HCT116 (cell line): ENCODE data around the gene TMEM11. TPM values are rescaled to one million over a fixed set of nuclear protein-coding genes. Genes with fewer than 3 reads are reported as not detected.

Source experiments
- ATAC-seq: fragments of 200-7000 bp; cut with Tn5 transposase; 2 replicates; pipeline ENCODE4 v1.9.1; 2020; ENCODE audit warnings: mild to moderate bottlenecking, moderate library complexity
- BruUV-seq: library from RNA; stranded (reverse); fragments of 400-500 nt; replicated peaks from 2 replicates; lab custom pipeline; 2021; lab: Mats Ljungman, UMichigan
- CTCF ChIA-PET: fragments of 300-600 bp; sonication (Branson Sonifier 250); formaldehyde crosslinking; loops from one replicate; lab custom pipeline; 2021; ENCODE audit warnings: antibody characterized with exemption; lab: Charles Lee
- POLR2A ChIA-PET: fragments of 300-600, 350-600 bp; sonication (Branson Sonifier 250); formaldehyde crosslinking; loops from one replicate; lab custom pipeline; 2021; ENCODE audit warnings: antibody characterized with exemption; lab: Charles Lee
- RAD21 ChIA-PET, 2 experiments: fragments of 300-600 bp; sonication (Branson Sonifier 250); formaldehyde crosslinking; loops; one replicate each; lab custom pipeline; 2023; ENCODE audit warnings: low total read pairs in 2 of 2; ENCODE audit not compliant: uncharacterized antibody in 2 of 2, unreplicated experiment in 2 of 2, low non-redundant PET in 1 of 2; lab: Charles Lee
- DNase-seq: peaks from one replicate; pipeline ENCODE4 v3.0.0-alpha.2; 2010; ENCODE audit warnings: low read depth, low spot score
- H2AFZ ChIP-seq: fragments of 200-600 bp; shearing (Covaris generic), sonication (generic); 2 replicates; pipeline ENCODE4 v1.6.1; 2017; ENCODE audit warnings: low read depth, mixed run types, mixed read lengths, antibody characterized with exemption, low read length; ENCODE audit not compliant: poor library complexity, severe bottlenecking
- H3K27ac ChIP-seq: 2 replicates; pipeline ENCODE4 v1.5.1; 2012; ENCODE audit warnings: low read depth, low read length
- H3K27me3 ChIP-seq: fragments of 200-600 bp; sonication (generic); 2 replicates; pipeline ENCODE4 v1.6.1; 2016; ENCODE audit warnings: mixed run types, low read length, mixed read lengths; ENCODE audit not compliant: insufficient read depth
- H3K36me3 ChIP-seq, 2 experiments: fragments of 200-500 bp in 1 of 2; fragments of 200-600 bp in 1 of 2; sonication (Bioruptor generic) in 1 of 2; sonication (generic) in 1 of 2; 2 replicates each; pipeline versions ENCODE4 v1.5.1 to v1.6.1; 2014 to 2016; ENCODE audit warnings: low read length in 2 of 2, inconsistent platforms in 1 of 2, mixed read lengths in 1 of 2, mixed run types in 1 of 2; ENCODE audit not compliant: insufficient read depth in 2 of 2, control insufficient read depth in 1 of 2
- H3K4me1 ChIP-seq, 2 experiments: fragments of 200-600 bp in 1 of 2; sonication (generic) in 1 of 2; 2 replicates each; pipeline versions ENCODE4 v1.5.1 to v1.6.1; 2012 to 2017; ENCODE audit warnings: low read length in 2 of 2, inconsistent platforms in 1 of 2, mild to moderate bottlenecking in 1 of 2, mixed read lengths in 1 of 2, mixed run types in 1 of 2, moderate library complexity in 1 of 2; ENCODE audit not compliant: insufficient read depth in 2 of 2, control insufficient read depth in 1 of 2
- H3K4me2 ChIP-seq: fragments of 200-600 bp; sonication (generic); 2 replicates; pipeline ENCODE4 v1.6.1; 2017; ENCODE audit warnings: mixed run types, low read length, mixed read lengths
- H3K4me3 ChIP-seq, 2 experiments: fragments of 200-600 bp in 1 of 2; sonication (generic) in 1 of 2; replicated peaks in 1 of 2; 2 replicates each; pipeline ENCODE4 v1.5.1; 2011 to 2016; ENCODE audit warnings: low read length in 2 of 2, control low read depth in 1 of 2, low read depth in 1 of 2, mild to moderate bottlenecking in 1 of 2, mixed read lengths in 1 of 2, mixed run types in 1 of 2
- H3K79me2 ChIP-seq: fragments of 200-600 bp; sonication (generic); 2 replicates; pipeline ENCODE4 v1.6.1; 2017; ENCODE audit warnings: mild to moderate bottlenecking, mixed run types, low read length, moderate library complexity, mixed read lengths; ENCODE audit not compliant: insufficient read depth
- H3K9ac ChIP-seq: fragments of 200-600 bp; sonication (generic); 2 replicates; pipeline ENCODE4 v1.6.1; 2016; ENCODE audit warnings: low read length, mixed read lengths
- H3K9me2 ChIP-seq: fragments of 200-600 bp; sonication (generic), shearing (Covaris generic); 2 replicates; pipeline ENCODE4 v1.6.1; 2017; ENCODE audit warnings: mixed run types, mild to moderate bottlenecking, moderate library complexity; ENCODE audit not compliant: insufficient read depth
- H3K9me3 ChIP-seq, 2 experiments: fragments of 200-500 bp in 1 of 2; fragments of 200-600 bp in 1 of 2; sonication (Bioruptor generic) in 1 of 2; sonication (generic) in 1 of 2; 2 replicates each; pipeline ENCODE4 v1.6.1; 2014 to 2017; ENCODE audit warnings: low read length in 2 of 2, mixed read lengths in 2 of 2, inconsistent platforms in 1 of 2, low read depth in 1 of 2, mild to moderate bottlenecking in 1 of 2, mixed run types in 1 of 2, moderate library complexity in 1 of 2; ENCODE audit not compliant: control insufficient read depth in 1 of 2, insufficient read depth in 1 of 2
- H4K20me1 ChIP-seq: fragments of 200-600 bp; sonication (generic), shearing (Covaris generic); 2 replicates; pipeline ENCODE4 v1.6.1; 2017; ENCODE audit warnings: mixed run types, mild to moderate bottlenecking, moderate library complexity; ENCODE audit not compliant: insufficient read depth
- CEBPB ChIP-seq: IDR thresholded peaks from 2 replicates; pipeline ENCODE4 v1.6.1; 2012; ENCODE audit warnings: low read depth
- EGR1 ChIP-seq: IDR thresholded peaks from 2 replicates; pipeline ENCODE4 v1.6.1; 2012; ENCODE audit warnings: low read depth
- ELF1 ChIP-seq: IDR thresholded peaks from 2 replicates; pipeline ENCODE4 v1.6.1; 2012; ENCODE audit warnings: low read depth, borderline replicate concordance
- EZH2 ChIP-seq: fragments of 200-600 bp; sonication (generic); IDR thresholded peaks from 2 replicates; pipeline ENCODE4 v1.6.1; 2017; ENCODE audit warnings: antibody characterized with exemption, mixed run types
- EZH2phosphoT487 ChIP-seq: fragments of 200-600 bp; IDR thresholded peaks from 2 replicates; pipeline ENCODE4 v1.6.1; 2018; ENCODE audit warnings: antibody characterized with exemption, borderline replicate concordance
- POLR2A ChIP-seq: IDR thresholded peaks from 2 replicates; pipeline ENCODE4 v1.7.0; 2011; ENCODE audit warnings: borderline replicate concordance; ENCODE audit not compliant: insufficient read depth, insufficient read length; ENCODE audit errors: extremely low read depth
- POLR2AphosphoS5 ChIP-seq: IDR thresholded peaks from 2 replicates; pipeline ENCODE4 v1.6.1; 2011; ENCODE audit warnings: mild to moderate bottlenecking, low read depth, low read length, moderate library complexity
- SIN3A ChIP-seq: IDR thresholded peaks from 2 replicates; pipeline ENCODE4 v1.6.1; 2012; ENCODE audit warnings: low read depth
- SRF ChIP-seq: IDR thresholded peaks from 2 replicates; pipeline ENCODE4 v1.6.1; 2012; ENCODE audit warnings: low read depth
- intact Hi-C: fragments of 100-400 bp; cut with micrococcal nuclease; formaldehyde crosslinking; loops from 2 replicates; pipeline ENCODE4 v1.10.0; 2022
- total RNA-seq: library from RNA; stranded (reverse); gene quantifications from one replicate; pipeline ENCODE4 v1.2.1, GENCODE V29; 2021; ENCODE audit not compliant: unreplicated experiment
- TF ChIP-seq, protein P1 (sequence below): IDR thresholded peaks from 2 replicates; pipeline ENCODE4 v1.6.1; 2012; ENCODE audit warnings: low read depth
- TF ChIP-seq, protein P2 (sequence below), 3 experiments: fragments of 200-600 bp in 1 of 3; sonication (generic) in 1 of 3; IDR thresholded peaks in 2 of 3; conservative IDR thresholded peaks in 1 of 3; 2 replicates each; pipeline ENCODE4 v1.5.1; 2012 to 2017; ENCODE audit warnings: low read depth in 2 of 3, low read length in 2 of 3, antibody characterized with exemption in 1 of 3, borderline replicate concordance in 1 of 3, control low read depth in 1 of 3, mild to moderate bottlenecking in 1 of 3, mixed read lengths in 1 of 3, mixed run types in 1 of 3, moderate library complexity in 1 of 3; ENCODE audit not compliant: insufficient read depth in 1 of 3
- TF ChIP-seq, protein P3 (sequence below): IDR thresholded peaks from 2 replicates; pipeline ENCODE4 v1.6.1; 2012
- TF ChIP-seq, protein P4 (sequence below): IDR thresholded peaks from 2 replicates; pipeline ENCODE4 v1.6.1; 2011; ENCODE audit warnings: mild to moderate bottlenecking, low read length, moderate library complexity; ENCODE audit not compliant: insufficient replicate concordance; ENCODE audit errors: extremely low read depth

The TMEM11 gene
- total RNA-seq, 1 experiment from 2014 or later, result 31.0 TPM

DNA sequence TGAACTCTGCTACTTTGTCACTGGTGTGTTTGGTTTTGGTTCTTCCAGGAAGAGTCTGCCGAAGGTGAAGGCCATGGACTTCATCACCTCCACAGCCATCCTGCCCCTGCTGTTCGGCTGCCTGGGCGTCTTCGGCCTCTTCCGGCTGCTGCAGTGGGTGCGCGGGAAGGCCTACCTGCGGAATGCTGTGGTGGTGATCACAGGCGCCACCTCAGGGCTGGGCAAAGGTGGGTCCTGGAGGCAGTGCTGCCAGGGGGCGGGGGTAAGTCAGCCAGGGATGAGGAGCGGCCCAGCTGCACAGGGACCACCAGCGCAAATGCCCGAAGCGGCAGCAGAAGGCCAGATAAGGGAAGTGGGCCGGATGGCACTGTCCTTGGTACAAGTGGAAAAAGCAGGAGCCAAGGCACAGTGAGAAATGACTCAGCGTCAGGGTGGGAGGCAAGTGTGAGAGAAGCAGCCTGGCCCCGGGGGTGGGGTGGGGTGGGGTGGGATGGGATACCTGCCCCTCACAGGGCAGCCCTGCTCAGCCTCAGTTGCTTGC is 41.9 kb downstream of the TMEM11 start:
- RAD21 ChIA-PET, result no interaction called here
- BruUV-seq, result no TSS peak
- CTCF ChIA-PET, result no interaction called here

DNA sequence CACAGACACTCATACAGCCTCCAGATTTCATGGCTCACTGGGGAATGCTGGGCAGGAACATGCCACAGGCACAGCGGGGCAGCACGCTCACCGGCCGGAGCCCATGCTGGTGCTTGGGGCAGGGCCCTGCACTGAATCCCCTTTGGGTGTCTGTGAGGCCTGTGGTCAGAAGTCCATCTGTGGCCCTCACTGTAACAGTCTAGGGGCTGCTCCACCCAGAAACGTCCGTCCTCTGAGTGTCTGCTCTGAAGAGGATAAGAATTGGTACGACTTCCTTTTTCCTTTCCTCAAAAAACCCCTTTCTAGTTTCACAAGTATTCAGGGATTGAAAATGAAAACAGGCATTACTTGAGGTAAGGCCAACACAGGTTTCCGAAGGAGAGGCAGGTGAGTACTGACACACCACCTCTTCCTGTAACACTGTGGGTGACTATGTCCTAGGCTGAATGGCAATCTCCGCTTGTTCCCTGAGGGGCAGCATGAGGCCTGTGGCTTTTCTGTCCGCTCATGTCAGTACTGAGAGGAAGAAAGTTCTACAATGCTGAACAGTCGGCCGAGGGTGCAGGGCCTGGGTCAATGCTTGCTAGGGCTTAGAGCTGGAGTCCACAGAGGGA is 42.5 kb downstream of the TMEM11 start:
- ATAC-seq (no peak), DNase-seq (no peak)
- no peak overlapping the region for H3K27ac ChIP-seq
- H3K4me2 ChIP-seq, result no peak overlapping the region
- no peaks in the 10 kb centered on the region for H4K20me1 ChIP-seq
- H3K9me3 ChIP-seq, result no peaks in the 10 kb centered on the region
- H3K36me3 ChIP-seq, result no peaks in the 10 kb centered on the region
- ChIA-PET POLR2A (no interaction called here), RAD21 (no interaction called here), CTCF (no interaction called here)
- H3K4me1 ChIP-seq, result no peaks in the 10 kb centered on the region
- H3K27me3 ChIP-seq, result no peaks in the 10 kb centered on the region
- intact Hi-C loops, result no loop called here
- H3K79me2 ChIP-seq, result peaks cover 4% of the 10 kb centered on the region; the same call in 1 of the 2 replicates
- H3K9ac ChIP-seq, result no peak overlapping the region
- no peak overlapping the region for H3K4me3 ChIP-seq
- BruUV-seq, result no TSS peak
- no peak overlapping the region for H2AFZ ChIP-seq
- H3K9me2 ChIP-seq, result no peaks in the 10 kb centered on the region
- TF ChIP-seq, protein P1, sequence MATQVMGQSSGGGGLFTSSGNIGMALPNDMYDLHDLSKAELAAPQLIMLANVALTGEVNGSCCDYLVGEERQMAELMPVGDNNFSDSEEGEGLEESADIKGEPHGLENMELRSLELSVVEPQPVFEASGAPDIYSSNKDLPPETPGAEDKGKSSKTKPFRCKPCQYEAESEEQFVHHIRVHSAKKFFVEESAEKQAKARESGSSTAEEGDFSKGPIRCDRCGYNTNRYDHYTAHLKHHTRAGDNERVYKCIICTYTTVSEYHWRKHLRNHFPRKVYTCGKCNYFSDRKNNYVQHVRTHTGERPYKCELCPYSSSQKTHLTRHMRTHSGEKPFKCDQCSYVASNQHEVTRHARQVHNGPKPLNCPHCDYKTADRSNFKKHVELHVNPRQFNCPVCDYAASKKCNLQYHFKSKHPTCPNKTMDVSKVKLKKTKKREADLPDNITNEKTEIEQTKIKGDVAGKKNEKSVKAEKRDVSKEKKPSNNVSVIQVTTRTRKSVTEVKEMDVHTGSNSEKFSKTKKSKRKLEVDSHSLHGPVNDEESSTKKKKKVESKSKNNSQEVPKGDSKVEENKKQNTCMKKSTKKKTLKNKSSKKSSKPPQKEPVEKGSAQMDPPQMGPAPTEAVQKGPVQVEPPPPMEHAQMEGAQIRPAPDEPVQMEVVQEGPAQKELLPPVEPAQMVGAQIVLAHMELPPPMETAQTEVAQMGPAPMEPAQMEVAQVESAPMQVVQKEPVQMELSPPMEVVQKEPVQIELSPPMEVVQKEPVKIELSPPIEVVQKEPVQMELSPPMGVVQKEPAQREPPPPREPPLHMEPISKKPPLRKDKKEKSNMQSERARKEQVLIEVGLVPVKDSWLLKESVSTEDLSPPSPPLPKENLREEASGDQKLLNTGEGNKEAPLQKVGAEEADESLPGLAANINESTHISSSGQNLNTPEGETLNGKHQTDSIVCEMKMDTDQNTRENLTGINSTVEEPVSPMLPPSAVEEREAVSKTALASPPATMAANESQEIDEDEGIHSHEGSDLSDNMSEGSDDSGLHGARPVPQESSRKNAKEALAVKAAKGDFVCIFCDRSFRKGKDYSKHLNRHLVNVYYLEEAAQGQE, result no peak
- TF ChIP-seq, protein P2, sequence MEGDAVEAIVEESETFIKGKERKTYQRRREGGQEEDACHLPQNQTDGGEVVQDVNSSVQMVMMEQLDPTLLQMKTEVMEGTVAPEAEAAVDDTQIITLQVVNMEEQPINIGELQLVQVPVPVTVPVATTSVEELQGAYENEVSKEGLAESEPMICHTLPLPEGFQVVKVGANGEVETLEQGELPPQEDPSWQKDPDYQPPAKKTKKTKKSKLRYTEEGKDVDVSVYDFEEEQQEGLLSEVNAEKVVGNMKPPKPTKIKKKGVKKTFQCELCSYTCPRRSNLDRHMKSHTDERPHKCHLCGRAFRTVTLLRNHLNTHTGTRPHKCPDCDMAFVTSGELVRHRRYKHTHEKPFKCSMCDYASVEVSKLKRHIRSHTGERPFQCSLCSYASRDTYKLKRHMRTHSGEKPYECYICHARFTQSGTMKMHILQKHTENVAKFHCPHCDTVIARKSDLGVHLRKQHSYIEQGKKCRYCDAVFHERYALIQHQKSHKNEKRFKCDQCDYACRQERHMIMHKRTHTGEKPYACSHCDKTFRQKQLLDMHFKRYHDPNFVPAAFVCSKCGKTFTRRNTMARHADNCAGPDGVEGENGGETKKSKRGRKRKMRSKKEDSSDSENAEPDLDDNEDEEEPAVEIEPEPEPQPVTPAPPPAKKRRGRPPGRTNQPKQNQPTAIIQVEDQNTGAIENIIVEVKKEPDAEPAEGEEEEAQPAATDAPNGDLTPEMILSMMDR (IDR thresholded peaks at IDR 0.05 in 2 of 3, conservative IDR thresholded peaks at IDR 0.05 in 1 of 3; ENCODE audit: borderline replicate concordance in 1 of 3, insufficient read depth in 1 of 3, low read depth in 2 of 3, low read length in 2 of 3), result no peak
- TF ChIP-seq ELF1 (no peak), SRF (no peak), SIN3A (no peak)
- TF ChIP-seq, protein P3, sequence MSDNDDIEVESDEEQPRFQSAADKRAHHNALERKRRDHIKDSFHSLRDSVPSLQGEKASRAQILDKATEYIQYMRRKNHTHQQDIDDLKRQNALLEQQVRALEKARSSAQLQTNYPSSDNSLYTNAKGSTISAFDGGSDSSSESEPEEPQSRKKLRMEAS, result no peak
- TF ChIP-seq, protein P4, sequence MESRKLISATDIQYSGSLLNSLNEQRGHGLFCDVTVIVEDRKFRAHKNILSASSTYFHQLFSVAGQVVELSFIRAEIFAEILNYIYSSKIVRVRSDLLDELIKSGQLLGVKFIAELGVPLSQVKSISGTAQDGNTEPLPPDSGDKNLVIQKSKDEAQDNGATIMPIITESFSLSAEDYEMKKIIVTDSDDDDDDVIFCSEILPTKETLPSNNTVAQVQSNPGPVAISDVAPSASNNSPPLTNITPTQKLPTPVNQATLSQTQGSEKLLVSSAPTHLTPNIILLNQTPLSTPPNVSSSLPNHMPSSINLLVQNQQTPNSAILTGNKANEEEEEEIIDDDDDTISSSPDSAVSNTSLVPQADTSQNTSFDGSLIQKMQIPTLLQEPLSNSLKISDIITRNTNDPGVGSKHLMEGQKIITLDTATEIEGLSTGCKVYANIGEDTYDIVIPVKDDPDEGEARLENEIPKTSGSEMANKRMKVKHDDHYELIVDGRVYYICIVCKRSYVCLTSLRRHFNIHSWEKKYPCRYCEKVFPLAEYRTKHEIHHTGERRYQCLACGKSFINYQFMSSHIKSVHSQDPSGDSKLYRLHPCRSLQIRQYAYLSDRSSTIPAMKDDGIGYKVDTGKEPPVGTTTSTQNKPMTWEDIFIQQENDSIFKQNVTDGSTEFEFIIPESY, result no peak

More for the DNA sequence above, 41.9 kb downstream of the TMEM11 start:
- Histone ChIP-seq H3K36me3 (no peaks in the 10 kb centered on the region), H3K9me3 (no peaks in the 10 kb centered on the region), H4K20me1 (no peaks in the 10 kb centered on the region), H3K27me3 (no peaks in the 10 kb centered on the region), H3K27ac (no peak overlapping the region), H3K9me2 (no peaks in the 10 kb centered on the region), H3K4me1 (no peaks in the 10 kb centered on the region), H3K4me2 (no peak overlapping the region), H3K4me3 (no peak overlapping the region), H2AFZ (no peak overlapping the region), H3K79me2 (peaks cover 4% of the 10 kb centered on the region; the same call in 1 of the 2 replicates), H3K9ac (no peak overlapping the region)
- DNase-seq (no peak), ATAC-seq (no peak)
- TF ChIP-seq EZH2 (no peak), POLR2AphosphoS5 (no peak), POLR2A (no peak), EGR1 (no peak), SIN3A (no peak), ELF1 (no peak), SRF (no peak), CEBPB (no peak), EZH2phosphoT487 (no peak)
- POLR2A ChIA-PET, result no interaction called here
- intact Hi-C loops, result no loop called here
